HL-60/S4 treated with retinoic acid at 250 ng/mL for 4 days and 3 days (cell line): ENCODE measurements around the gene TAF10.

Source experiments
- in situ Hi-C: fragments of 300-500 bp; cut with MboI; formaldehyde crosslinking; loops from 2 replicates; pipeline ENCODE4 v1.7.0; 2022; ENCODE audit warnings: low sequenced_read_pairs

TAF10 gene

DNA sequence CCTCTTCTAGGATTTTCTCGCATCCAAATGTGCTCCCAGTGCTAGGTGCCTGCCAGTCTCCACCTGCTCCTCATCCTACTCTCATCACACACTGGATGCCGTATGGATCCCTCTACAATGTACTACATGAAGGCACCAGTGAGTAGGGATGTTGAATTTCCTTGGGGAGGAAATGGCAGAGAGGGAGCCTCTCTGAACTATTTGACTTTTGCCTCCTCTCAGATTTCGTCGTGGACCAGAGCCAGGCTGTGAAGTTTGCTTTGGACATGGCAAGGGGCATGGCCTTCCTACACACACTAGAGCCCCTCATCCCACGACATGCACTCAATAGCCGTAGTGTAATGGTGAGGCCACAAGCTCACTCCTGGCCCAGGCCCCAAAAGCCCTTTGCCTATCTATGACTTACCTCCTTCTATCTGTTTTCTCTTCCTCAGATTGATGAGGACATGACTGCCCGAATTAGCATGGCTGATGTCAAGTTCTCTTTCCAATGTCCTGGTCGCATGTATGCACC lies 2.5 kb downstream of the TAF10 start:
- in situ Hi-C loops, result no loop called here

DNA sequence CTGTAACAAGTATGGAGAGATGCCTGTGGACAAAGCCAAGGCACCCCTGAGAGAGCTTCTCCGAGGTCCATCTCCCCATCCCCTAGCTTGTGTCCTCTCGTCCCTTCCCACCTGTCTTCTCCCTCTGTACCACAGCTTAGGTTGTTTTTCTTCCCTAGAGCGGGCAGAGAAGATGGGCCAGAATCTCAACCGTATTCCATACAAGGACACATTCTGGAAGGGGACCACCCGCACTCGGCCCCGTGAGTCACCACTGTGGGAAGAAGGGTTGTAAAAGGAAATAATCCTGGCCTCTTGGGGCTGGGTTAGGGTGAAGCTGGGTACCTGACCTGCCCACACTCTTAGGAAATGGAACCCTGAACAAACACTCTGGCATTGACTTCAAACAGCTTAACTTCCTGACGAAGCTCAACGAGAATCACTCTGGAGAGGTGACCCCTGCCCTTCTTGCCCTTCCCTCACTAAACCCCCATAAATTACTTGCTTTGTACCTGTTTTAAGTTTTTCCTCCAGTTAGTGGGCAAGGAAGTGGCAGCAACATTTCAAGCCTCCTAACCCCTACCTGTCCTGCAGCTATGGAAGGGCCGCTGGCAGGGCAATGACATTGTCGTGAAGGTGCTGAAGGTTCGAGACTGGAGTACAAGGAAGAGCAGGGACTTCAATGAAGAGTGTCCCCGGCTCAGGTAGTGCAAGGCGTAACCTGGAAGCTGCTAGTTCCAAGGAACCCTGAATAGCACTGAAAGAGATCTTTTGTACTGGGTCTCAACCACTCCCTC lies 3.1 kb downstream of the TAF10 start:
- in situ Hi-C loops, result no loop called here

DNA sequence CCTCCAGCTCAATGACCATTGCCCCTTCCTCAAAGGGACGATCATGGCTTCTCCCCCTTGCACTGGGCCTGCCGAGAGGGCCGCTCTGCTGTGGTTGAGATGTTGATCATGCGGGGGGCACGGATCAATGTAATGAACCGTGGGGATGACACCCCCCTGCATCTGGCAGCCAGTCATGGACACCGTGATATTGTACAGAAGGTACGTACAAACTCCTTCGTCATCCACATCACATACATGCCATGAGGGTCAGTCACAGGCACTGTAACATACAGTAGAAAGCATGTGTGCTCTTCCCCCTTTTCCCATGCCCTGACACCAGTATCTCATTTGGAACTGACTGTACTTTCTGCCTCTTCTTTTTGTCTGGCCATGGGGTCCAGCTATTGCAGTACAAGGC lies 4.0 kb downstream of the TAF10 start:
- in situ Hi-C loops, result no loop called here

DNA sequence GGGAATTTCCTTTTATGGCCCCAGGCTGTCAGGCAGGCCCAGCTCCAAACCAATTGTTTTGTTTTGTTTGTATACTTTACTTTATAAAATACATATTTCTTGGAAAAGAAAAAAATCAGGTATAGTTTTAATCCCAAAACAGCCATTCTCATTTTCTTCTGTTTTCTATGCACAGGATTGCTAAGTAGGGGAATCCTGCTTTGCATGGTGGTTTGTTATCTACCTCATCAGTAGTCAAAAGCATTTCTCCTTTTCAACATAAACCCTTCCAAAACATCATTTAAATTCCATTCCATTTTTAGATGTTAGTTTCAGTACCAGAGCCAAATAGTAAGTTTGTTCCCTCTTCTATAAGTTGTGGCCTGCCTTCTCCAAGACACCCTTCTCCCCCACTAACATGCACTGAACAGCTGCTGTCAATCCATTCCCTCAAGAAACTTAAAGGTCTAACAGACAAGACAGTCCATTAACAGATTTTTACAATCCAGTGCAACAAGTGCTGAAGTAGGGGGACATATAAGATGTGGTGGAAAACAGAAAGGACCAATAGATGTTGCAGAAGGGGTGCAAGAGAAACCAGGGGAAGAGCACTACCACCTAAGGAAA lies 4.7 kb downstream of the TAF10 start:
- in situ Hi-C loops, result no loop called here

DNA sequence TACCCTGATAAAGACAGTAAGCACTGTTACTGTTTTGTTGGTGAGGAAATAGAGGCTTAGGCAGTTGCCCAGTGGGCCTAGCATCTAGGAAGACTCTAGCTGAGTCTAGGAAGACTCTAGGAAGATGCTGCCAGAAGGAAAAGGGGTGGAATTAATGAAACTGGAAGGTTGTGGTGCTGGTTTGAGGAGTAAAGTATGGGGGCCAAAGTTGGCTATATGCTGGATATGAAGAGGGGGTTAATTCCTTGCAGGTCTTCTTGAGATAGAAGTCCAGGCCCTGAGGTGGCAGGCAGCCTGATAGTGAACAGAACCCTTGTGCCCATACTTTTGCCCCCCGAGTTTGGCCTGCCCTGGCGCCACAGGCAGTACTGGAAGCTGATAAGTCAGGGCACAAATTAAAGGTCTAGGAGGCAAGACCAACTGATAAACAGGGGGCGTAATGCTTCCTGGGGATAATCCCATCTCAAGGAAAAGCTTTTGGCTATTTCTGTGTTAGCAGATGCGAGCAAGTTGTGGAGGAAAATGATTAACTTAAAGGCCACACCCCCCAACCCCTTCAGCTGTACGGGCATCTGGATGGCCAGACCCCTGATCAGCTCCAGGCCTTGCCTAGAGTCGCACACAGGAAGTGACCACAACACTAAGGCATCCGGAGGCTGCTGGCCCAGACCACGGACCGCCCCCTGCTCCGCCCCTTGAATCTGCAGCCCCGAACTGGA lies 5.4 kb downstream of the TAF10 start:
- in situ Hi-C loops, result no loop called here

DNA sequence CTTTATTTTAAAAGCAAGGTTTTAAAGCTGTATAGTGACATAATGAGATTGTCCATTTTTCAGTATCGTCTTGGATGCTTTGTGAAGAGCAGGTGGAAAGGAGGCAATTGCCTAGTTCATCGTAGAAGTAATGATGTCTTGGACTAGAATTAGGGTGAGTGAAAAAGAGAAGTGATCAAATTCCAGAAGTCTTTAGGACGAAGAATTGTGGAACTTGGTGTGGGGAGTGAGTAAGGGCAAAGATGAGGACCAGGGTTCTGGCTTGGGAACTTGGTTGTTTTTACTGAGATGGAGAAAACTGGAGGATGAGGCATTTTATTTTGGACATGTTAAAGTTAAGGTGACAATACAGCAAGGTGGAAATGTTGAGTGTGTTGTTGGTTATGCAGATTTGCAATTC lies 7.2 kb downstream of the TAF10 start:
- in situ Hi-C loops, result no loop called here

DNA sequence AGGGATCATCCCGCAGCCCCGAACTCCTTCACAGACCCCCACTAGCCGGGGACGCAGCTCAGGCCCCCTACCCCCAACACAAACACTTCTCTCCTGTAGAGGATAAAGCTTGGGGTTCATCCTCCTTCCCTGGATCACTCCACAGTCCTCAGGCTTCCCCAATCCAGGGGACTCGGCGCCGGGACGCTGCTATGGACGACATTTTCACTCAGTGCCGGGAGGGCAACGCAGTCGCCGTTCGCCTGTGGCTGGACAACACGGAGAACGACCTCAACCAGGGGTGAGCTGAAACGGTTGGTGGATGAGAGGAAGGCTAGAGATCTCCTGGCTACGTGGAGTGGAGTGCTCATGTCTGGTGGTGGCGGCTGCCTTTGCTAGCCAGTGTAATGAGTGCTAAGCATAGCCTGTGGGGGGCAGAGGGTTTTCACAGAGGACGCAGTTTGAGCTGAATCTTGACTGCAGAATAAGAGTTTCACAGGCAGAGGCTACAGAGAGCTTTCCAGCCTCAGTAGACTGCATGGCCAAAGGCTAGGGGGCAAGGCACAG lies 7.9 kb downstream of the TAF10 start:
- in situ Hi-C loops, result no loop called here

DNA sequence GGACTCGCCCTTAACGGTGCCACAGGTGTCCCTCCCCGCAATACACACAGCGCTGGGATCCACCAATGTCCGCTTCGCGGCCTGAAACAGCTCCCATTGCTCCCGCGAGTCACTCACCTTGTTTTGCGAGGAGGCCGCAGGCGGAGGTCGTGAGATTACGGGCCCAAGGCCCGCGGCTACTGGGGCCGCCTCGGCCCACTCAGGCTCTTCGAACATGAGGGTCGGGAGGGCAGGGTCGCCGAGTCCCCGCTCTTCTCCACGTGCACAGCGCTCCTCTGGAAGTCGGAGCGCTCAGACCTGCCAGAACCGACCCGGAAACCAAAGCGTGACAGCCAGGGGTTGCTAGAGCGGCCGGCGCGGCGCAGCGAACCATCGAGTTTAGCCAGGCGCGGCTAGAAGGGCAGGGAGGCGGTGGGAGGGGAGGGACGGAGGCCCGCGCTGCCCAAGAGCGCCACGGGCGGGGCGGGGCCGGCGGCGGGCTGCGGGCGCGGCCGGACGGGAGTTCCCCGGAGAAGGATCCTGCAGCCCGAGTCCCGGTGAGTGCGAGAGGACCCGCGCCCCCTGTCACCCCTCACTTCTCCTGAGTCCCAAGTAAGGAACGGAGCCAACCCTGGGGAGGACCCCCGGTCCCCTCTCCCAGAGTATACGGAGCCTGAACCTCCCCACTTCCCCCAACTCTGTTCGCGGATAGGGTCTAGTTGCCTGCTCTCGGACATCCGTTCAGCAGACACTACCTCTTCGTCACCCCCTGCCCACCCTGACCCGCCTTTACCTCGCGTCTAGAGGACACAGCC lies 8.5 kb downstream of the TAF10 start, which contains the start of the genes ILK and RRP8:
ILK (plus strand) TSS at position 488 of the 794 bp plus-strand sequence. CDS start 498 bp downstream, outside the sequence.
RRP8 (minus strand) TSS at position 330 of the 794 bp plus-strand sequence; CDS start at position 216, 114 bp downstream.
- in situ Hi-C loops, result no loop called here

DNA sequence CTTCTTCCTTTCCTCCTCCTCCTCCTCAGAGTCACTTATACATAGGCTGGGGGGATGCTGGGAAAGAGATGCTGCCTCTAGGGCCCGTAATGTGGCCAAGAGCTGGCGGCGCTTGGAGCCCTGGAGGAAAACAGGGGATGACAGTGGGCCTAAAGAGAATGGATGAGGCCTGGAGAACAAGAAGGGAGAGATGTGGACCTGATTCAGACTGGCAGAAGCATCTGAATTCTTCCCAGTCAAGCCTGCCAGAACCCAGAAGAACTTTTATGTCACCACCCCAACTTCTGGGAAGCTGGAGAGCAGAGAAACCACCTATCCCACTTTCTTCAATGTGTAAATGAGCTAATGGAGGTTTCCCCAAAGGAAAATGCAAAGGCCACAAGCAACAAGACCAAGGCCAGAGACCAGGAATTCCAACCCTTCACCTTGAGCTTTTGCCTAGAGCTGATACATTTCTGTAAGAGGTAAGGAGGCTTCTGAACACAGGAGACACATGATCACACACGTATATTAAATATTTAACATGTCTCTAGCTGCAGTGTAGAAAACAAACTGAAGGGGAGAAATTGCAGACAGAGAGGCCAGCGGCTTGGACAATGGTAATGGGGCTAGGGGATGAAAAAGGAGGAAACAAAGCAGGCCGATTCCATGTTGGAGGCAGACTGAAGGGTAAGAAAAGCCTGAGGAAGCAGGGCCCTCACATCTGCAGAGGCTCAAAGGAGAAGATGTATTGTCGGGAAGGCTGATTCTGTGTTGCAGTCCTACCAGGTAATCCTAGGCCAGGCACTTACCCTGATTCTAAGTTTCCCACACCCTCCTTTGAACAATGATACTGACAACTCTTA lies 9.7 kb downstream of the TAF10 start:
- in situ Hi-C loops, result no loop called here

DNA sequence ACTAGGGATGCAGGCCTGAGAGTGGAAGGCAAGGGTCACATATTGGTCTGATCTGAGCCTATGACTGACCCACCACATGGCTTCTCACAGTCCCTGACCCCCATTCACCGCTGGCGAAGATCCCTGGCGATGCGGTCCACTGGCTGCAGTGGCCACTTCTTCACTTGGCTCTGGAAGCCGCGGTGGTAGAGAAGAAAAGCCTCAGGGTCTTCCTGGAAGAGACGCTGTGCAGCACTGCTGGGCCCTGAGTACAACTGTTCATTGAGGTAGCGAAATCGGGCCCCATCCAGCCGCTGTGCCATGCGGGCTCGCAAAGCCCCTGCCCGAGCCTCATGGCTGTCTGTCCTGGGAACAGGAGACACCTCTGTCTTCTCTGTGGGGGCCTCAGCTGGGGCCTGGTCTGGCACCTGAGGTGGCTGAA lies 11.0 kb downstream of the TAF10 start:
- in situ Hi-C loops, result no loop called here

DNA sequence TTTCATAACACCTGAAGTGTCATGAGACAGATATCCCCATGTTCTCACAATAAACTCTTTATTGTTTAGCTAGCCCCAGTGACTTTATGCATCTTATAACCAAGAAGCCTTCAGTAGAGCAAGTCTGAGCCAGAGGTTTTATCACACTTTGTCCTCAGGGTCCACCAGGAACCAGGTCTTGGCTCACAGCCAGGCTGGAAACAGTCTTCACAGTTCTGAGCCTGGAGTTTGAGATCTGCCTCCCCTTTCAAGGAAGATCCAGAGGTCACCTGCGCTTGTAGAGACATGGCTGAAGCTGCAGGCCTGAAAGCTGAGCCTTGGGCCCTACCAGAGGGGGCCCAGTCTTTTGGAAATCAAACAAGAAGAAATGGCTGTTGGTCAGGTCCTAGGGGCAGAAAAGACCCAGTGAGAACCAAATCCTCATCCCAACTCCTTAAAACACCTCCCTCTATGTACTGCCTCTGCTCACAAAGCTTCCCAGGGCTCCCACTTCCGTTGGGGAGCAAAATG lies 12.1 kb downstream of the TAF10 start:
- in situ Hi-C loops, result no loop called here

DNA sequence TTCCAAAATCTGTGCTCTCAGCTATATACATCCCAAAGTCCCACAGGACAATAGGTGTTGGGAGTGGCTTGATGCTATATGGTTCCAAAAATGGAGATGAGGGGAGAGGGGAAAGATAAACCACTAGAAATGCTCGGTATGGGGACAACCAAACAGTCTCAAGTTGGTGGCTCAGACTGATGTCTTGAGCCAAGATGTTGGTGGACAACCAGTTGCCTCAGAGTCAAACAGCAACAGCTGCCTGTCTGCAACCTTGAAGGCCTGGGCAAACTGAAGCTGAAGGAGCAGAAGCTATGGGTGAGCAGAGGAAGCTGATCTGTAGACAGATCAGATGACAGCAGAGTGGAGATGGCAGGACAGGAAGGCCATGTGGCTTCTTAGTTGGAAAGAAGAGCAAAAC lies 12.6 kb downstream of the TAF10 start:
- in situ Hi-C loops, result no loop called here

DNA sequence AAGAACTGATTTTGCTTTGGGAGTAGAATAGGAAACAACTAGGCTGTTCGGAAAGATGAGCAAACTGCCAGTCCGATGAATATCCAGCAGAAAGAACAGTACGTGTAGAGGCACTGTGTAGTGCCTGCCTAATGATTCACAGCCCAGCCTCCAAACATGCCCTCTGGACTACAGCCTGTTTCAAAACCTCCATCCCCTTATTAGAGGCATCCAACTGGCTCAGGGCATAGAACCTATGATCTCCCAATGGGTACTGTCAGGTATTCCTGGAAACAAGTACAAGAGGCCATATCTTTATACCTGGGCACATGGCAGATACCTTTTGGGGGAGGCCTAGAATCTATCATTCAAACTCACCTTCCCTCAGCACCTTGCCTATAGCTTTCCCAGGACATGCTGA lies 13.5 kb downstream of the TAF10 start:
- in situ Hi-C loops, result no loop called here

DNA sequence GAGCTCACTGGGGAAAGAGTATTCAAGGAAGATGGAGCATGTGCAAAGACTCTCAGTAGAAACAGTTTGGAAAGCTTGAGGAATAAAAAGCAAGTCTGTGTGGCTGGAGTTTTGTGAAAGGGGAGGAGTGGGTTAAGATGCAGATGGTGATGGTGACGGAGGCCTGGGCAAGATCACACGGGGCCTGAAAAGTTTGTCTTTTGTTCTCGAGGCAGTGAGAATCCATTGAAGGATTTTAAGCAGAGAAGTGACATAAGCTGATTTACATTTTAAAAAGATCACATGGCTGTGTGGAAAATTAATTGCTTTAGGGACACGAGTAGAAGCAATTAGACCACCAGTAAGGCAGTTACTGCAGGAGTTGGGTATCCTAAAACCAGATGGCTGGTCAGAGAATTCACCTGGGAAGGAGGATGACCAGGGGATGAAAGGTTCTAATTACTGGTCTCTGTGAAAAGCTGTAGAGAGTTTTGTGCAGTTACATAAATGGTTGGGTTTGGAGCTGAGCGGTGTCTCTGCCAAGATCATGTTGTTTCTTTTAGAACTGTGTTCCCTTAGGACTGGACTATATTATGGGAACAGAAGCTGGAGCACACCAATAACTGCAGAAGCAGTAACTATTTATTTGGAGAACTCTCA lies 15.7 kb downstream of the TAF10 start:
- in situ Hi-C loops, result no loop called here

DNA sequence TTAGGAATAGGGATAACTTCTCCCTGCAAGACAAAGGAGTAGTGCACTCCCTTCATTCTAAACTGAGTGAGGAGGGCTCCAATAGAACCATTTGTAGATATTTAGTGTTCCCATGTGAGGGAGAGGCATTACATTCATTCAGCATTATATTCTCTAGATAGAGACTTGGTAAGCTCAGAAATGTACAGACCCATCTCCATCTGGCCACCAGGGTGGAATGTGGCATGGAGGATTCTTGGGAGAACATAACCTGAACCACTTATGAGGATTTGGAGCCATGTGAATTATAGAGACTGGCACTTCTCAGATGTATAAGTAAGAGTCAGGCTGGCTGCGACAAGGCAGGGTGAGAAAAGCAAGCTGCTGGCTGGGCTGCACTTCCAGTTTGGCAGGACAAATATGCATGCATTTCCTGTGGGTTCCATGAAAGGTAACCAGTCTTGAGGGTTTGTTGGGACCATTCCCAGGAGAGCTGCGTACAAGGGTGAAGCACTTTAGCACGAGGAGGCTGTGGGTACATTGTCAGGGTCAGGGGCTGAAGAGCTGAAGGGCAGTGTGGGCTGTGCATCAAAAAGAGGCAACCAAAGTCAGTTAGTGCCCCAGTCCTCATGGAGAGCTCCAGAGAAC lies 17.8 kb downstream of the TAF10 start:
- in situ Hi-C loops, result no loop called here

DNA sequence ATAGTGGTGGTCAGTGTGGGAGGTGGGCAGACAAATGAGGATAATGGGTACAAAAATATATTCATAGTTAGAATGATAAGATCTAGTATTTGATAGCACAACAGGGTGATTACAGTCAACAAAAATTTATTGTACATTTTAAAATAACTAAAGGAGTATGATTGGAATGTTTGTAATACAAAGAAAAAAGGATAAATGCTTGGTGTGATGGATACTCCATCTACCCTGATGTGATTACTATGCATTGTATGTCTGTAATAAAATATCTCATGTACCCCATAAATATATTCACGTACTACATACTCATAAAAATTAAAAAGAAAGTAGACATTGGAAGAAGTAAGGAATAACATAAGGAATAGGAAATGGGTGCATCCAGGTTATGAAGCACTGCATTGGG lies 24.0 kb downstream of the TAF10 start:
- in situ Hi-C loops, result no loop called here

DNA sequence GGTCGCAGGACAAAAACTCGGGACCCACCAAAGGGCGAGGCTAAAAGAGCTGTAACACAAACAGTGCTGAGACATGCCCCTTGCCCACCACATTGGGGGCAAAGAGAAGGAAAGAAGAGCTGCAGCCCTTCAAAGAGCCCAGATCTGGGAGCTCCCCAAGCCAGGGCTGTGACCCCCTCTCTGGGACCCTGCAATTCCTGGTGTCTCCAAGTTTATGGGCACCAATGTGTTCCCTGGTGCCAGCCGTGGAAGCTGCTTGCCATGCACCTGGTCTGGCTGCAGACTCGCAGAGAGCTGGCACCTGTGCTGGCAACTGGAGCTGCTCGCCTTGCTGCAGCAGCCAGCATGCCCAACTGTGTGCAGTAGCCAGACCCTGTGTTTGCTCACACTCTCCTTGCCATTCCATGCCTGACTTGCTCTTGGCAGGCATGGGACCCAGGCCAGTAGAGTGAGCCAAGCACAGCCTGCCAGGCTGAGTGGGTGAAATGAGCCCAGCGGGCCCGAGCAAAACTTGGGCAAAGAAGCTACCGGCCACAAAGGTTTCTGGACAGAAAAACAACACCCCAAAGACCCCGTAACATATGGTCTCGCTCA lies 24.6 kb downstream of the TAF10 start:
- in situ Hi-C loops, result no loop called here
